OCI-LY3 (cell line): ENCODE data around the gene FLNB.

Experiments used
- H2AFZ ChIP-seq: fragments of 200-600, 300-600 bp; shearing (Covaris generic); 2 replicates; pipeline ENCODE4 v1.6.0; 2014; ENCODE audit warnings: antibody characterized with exemption, low read depth, low read length
- H3K27ac ChIP-seq: fragments of 200-600, 300-600 bp; sonication (generic); 2 replicates; pipeline ENCODE4 v1.5.1; 2014; ENCODE audit warnings: mild to moderate bottlenecking, low read length, moderate library complexity, mixed read lengths
- H3K27me3 ChIP-seq: fragments of 200-600, 300-600 bp; sonication (generic); 2 replicates; pipeline ENCODE4 v1.6.1; 2014; ENCODE audit warnings: low read depth, low read length, mixed read lengths
- H3K36me3 ChIP-seq: fragments of 200-600, 300-600 bp; sonication (generic); replicated peaks from 2 replicates; pipeline ENCODE3; 2014; ENCODE audit warnings: low read depth, low read length, mixed read lengths
- H3K4me1 ChIP-seq: fragments of 300-600, 200-600 bp; sonication (generic); 2 replicates; pipeline ENCODE4 v1.6.1; 2014; ENCODE audit warnings: low read length, mixed read lengths
- H3K4me2 ChIP-seq: fragments of 200-600, 300-600 bp; sonication (generic); 2 replicates; pipeline ENCODE4 v1.6.1; 2014; ENCODE audit warnings: low read length, mixed read lengths
- H3K4me3 ChIP-seq: fragments of 300-600, 200-600 bp; sonication (generic); 2 replicates; pipeline ENCODE4 v1.5.1; 2014; ENCODE audit warnings: antibody characterized with exemption, mild to moderate bottlenecking, low read length, moderate library complexity
- H3K79me2 ChIP-seq: fragments of 300-600, 200-600 bp; shearing (Covaris generic); 2 replicates; pipeline ENCODE4 v1.6.1; 2014; ENCODE audit warnings: mild to moderate bottlenecking, low read length, mixed read lengths
- H3K9ac ChIP-seq: fragments of 300-600, 200-600 bp; shearing (Covaris generic); 2 replicates; pipeline ENCODE4 v1.6.0; 2014; ENCODE audit warnings: mild to moderate bottlenecking, low read length, moderate library complexity
- H3K9me3 ChIP-seq: fragments of 200-600, 300-600 bp; shearing (Covaris generic); 2 replicates; pipeline ENCODE4 v1.6.1; 2014; ENCODE audit warnings: low read length, mixed read lengths; ENCODE audit not compliant: insufficient read depth
- H4K20me1 ChIP-seq: fragments of 200-600, 300-600 bp; sonication (generic); 2 replicates; pipeline ENCODE4 v1.6.1; 2016; ENCODE audit warnings: low read length, mixed read lengths; ENCODE audit not compliant: insufficient read depth
- EZH2phosphoT487 ChIP-seq: fragments of 200-600 bp; shearing (Covaris generic); IDR thresholded peaks from 2 replicates; pipeline ENCODE4 v1.6.1; 2018; ENCODE audit warnings: antibody characterized with exemption, mixed run types, low read depth
- TF ChIP-seq, protein P1 (sequence below): fragments of 200-600, 300-600 bp; sonication (generic); IDR thresholded peaks from 2 replicates; pipeline ENCODE4 v1.5.1; 2014; ENCODE audit warnings: antibody characterized with exemption, low read length, low read depth

FLNB gene

GRCh38 chr3:57977818-57978235 is 30.4 kb upstream of the FLNB start:
- no peak overlapping the region for H3K4me3 ChIP-seq
- H3K79me2 ChIP-seq, result no peaks in the 10 kb centered on the region
- TF ChIP-seq EZH2phosphoT487, result no peak
- TF ChIP-seq, protein P1, sequence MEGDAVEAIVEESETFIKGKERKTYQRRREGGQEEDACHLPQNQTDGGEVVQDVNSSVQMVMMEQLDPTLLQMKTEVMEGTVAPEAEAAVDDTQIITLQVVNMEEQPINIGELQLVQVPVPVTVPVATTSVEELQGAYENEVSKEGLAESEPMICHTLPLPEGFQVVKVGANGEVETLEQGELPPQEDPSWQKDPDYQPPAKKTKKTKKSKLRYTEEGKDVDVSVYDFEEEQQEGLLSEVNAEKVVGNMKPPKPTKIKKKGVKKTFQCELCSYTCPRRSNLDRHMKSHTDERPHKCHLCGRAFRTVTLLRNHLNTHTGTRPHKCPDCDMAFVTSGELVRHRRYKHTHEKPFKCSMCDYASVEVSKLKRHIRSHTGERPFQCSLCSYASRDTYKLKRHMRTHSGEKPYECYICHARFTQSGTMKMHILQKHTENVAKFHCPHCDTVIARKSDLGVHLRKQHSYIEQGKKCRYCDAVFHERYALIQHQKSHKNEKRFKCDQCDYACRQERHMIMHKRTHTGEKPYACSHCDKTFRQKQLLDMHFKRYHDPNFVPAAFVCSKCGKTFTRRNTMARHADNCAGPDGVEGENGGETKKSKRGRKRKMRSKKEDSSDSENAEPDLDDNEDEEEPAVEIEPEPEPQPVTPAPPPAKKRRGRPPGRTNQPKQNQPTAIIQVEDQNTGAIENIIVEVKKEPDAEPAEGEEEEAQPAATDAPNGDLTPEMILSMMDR, result no peak
- H3K36me3 ChIP-seq, result no peaks in the 10 kb centered on the region
- H3K4me2 ChIP-seq, result no peak overlapping the region
- no peak overlapping the region for H3K9ac ChIP-seq
- no peaks in the 10 kb centered on the region for H3K9me3 ChIP-seq
- no peak overlapping the region for H2AFZ ChIP-seq
- H3K27me3 ChIP-seq, result no peaks in the 10 kb centered on the region
- H3K4me1 ChIP-seq, result peaks cover 6% of the 10 kb centered on the region
- no peaks in the 10 kb centered on the region for H4K20me1 ChIP-seq
- H3K27ac ChIP-seq, result no peak overlapping the region

DNA sequence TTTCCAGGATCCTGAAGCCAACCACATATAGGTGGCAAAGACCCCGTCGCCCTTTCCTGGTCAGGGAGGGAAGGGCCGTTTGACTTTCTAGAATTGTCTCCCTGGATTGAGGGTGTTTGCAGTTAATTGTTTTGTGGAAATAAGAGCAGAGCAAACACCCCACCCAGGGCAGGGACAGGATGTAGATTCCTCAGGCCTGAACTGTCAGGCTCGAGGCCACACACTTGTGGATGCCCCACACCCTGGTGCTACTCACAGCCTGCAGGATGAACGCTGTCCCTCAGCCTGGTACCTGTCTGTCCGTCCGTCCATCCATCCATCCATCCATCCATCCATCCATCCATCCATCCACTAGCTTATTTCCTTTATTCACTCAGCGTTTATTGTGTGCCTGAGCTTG is 29.9 kb upstream of the FLNB start:
- Histone ChIP-seq H3K9me3 (no peaks in the 10 kb centered on the region), H2AFZ (no peak overlapping the region), H3K4me1 (peaks cover 11% of the 10 kb centered on the region), H3K4me2 (no peak overlapping the region), H3K27ac (no peak overlapping the region), H3K36me3 (no peaks in the 10 kb centered on the region), H4K20me1 (no peaks in the 10 kb centered on the region), H3K79me2 (no peaks in the 10 kb centered on the region), H3K4me3 (no peak overlapping the region), H3K9ac (no peak overlapping the region), H3K27me3 (no peaks in the 10 kb centered on the region)
- TF ChIP-seq, protein P1, result no peak
- no peak for TF ChIP-seq EZH2phosphoT487

DNA sequence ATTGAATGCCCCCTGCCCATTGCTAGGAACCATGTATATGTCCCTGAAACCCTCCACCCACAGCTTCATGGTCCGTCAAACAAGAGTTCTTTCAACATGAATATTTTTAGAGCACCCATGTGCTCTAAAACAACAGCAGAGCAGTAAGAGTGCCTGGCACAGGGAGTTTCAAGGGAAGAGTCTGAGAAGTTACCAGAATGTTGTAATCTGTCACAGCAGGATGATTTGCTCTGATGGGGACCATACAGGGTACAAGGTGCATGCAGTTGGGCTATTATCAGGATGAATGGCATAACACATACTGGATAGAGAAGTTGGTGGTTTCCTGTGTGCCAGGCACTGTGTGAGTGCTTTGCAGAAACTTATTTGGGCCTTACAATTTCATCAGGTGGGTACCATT is 27.8 kb upstream of the FLNB start:
- H3K4me1 ChIP-seq, result peaks cover 25% of the 10 kb centered on the region
- TF ChIP-seq, protein P1, result no peak
- no peak for TF ChIP-seq EZH2phosphoT487
- H3K79me2 ChIP-seq, result no peaks in the 10 kb centered on the region

GRCh38 chr3:57981483-57982087 is 26.6 kb upstream of the FLNB start:
- no peak overlapping the region for H2AFZ ChIP-seq

More for the DNA sequence above, 27.8 kb upstream of the FLNB start:
- Histone ChIP-seq H2AFZ (no peak overlapping the region), H3K27ac (no peak overlapping the region), H3K4me3 (no peak overlapping the region), H3K4me2 (no peak overlapping the region), H3K27me3 (no peaks in the 10 kb centered on the region), H3K36me3 (no peaks in the 10 kb centered on the region), H4K20me1 (no peaks in the 10 kb centered on the region), H3K9ac (no peak overlapping the region), H3K9me3 (no peaks in the 10 kb centered on the region)

More at GRCh38 chr3:57981483-57982087, 26.6 kb upstream of the FLNB start:
- Histone ChIP-seq H3K27me3 (no peaks in the 10 kb centered on the region), H3K9me3 (no peaks in the 10 kb centered on the region), H3K4me1 (peaks cover 25% of the 10 kb centered on the region), H3K4me3 (no peak overlapping the region), H4K20me1 (no peaks in the 10 kb centered on the region), H3K36me3 (no peaks in the 10 kb centered on the region), H3K79me2 (no peaks in the 10 kb centered on the region), H3K9ac (no peak overlapping the region), H3K4me2 (no peak overlapping the region), H3K27ac (no peak overlapping the region)
- no peak for TF ChIP-seq EZH2phosphoT487
- TF ChIP-seq, protein P1, result no peak
